Ovary (tissue), 3 donors: ENCODE measurements around the gene VWA5B1.

Experiments
- POLR2A ChIP-seq: fragments of 450-650 bp; IDR thresholded peaks from one replicate; pipeline ENCODE4 v1.6.1; 2017; ENCODE audit warnings: antibody characterized with exemption, mild to moderate bottlenecking, moderate library complexity
- TF ChIP-seq, protein P1 (sequence below), 3 donors: fragments of 450-650 bp in 2 of 3; fragments of 200-600 bp in 1 of 3; IDR thresholded peaks; one replicate each; pipeline versions ENCODE4 v1.5.1 to v1.8.0; 2016 to 2022; ENCODE audit warnings: antibody characterized with exemption in 3 of 3, mild to moderate bottlenecking in 1 of 3
- donor health status: DM: no; HTN: no; CAD: no.

DNA sequence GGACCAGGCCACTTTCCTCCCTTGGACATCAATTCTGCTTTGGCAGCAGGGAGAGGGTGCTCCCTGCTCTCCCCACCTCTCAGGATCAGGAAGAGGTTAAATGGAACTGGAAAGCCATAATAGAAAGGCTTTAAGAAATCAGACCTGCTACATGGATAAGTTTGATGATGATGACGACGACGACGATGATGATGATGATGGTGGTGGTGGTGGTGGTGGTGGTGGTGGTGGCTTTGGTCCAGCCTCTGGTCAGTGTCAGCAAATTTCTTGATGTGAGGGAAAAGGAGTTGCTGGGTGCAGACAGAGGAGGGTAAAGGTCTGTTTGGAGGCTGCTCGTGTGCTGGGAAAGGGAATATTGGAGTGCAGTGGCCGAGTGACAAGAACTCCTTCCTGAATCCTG lies 36.8 kb downstream of the VWA5B1 start:
- TF ChIP-seq, protein P1, sequence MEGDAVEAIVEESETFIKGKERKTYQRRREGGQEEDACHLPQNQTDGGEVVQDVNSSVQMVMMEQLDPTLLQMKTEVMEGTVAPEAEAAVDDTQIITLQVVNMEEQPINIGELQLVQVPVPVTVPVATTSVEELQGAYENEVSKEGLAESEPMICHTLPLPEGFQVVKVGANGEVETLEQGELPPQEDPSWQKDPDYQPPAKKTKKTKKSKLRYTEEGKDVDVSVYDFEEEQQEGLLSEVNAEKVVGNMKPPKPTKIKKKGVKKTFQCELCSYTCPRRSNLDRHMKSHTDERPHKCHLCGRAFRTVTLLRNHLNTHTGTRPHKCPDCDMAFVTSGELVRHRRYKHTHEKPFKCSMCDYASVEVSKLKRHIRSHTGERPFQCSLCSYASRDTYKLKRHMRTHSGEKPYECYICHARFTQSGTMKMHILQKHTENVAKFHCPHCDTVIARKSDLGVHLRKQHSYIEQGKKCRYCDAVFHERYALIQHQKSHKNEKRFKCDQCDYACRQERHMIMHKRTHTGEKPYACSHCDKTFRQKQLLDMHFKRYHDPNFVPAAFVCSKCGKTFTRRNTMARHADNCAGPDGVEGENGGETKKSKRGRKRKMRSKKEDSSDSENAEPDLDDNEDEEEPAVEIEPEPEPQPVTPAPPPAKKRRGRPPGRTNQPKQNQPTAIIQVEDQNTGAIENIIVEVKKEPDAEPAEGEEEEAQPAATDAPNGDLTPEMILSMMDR (IDR thresholded peaks at IDR 0.05), result no peak
- TF ChIP-seq POLR2A, result no peak
